ENCODE data around the gene CDC42.

CDC42 gene

GRCh38 chr1:22038036-22038435 is 14.5 kb upstream of the CDC42 start:
- DNase-seq: no peak

GRCh38 chr1:22039594-22040285 is 12.8 kb upstream of the CDC42 start:
- peak; percentile 77 to 78 for DNase-seq

- DNase-seq: no peak
Measured at GRCh38 chr1:22040286-22040623, 12.3 kb upstream of the CDC42 start.

GRCh38 chr1:22041505-22041904 is 11.0 kb upstream of the CDC42 start:
- DNase-seq: no peak

- DNase-seq: no peak
Measured at GRCh38 chr1:22043198-22043769, 9.2 kb upstream of the CDC42 start.

GRCh38 chr1:22044690-22045420 is 7.7 kb upstream of the CDC42 start:
- DNase-seq: no peak

- DNase-seq: no peak
Measured at GRCh38 chr1:22045604-22046228, 6.8 kb upstream of the CDC42 start.

- peak in 1 of 2 experiments; percentile 19 for DNase-seq
Measured at GRCh38 chr1:22048351-22049192, 3.9 kb upstream of the CDC42 start.

- DNase-seq: no peak
Measured at GRCh38 chr1:22050330-22050729, 2.2 kb upstream of the CDC42 start.

- DNase-seq: no peak
Measured at GRCh38 chr1:22051607-22052114, 848 bp upstream of the CDC42 start.

GRCh38 chr1:22053017-22053860 is 730 bp downstream of the CDC42 start:
- DNase-seq: peak; percentile 11 to 28

GRCh38 chr1:22053861-22054770 is 1.6 kb downstream of the CDC42 start:
- no peak for DNase-seq

- DNase-seq: no peak
Measured at GRCh38 chr1:22055463-22055862, 3.0 kb downstream of the CDC42 start.

- no peak for DNase-seq
Measured at GRCh38 chr1:22056043-22056442, 3.5 kb downstream of the CDC42 start.

- no peak for DNase-seq
Measured at GRCh38 chr1:22056936-22057335, 4.4 kb downstream of the CDC42 start.

GRCh38 chr1:22057861-22058260 is 5.4 kb downstream of the CDC42 start:
- no peak for DNase-seq

GRCh38 chr1:22064751-22065402 is 12.4 kb downstream of the CDC42 start:
- DNase-seq: no peak

GRCh38 chr1:22071511-22071910 is 19.0 kb downstream of the CDC42 start:
- DNase-seq: no peak

GRCh38 chr1:22074803-22075202 is 22.3 kb downstream of the CDC42 start:
- no peak for DNase-seq

- DNase-seq: no peak
Measured at GRCh38 chr1:22075718-22076117, 23.2 kb downstream of the CDC42 start.
